WTC11 (cell line): ENCODE results near the gene TBX10. TPM values are rescaled to one million over a fixed set of nuclear protein-coding genes. Genes with fewer than 3 reads are reported as not detected.

Source experiments
- ATAC-seq: fragments of 200-7000 bp; cut with Tn5 transposase; 2 replicates; pipeline ENCODE4 v1.10.0; 2021; ENCODE audit warnings: mild to moderate bottlenecking, moderate library complexity
- CTCF ChIA-PET: fragments of 300-600 bp; sonication (Branson Sonifier 250); formaldehyde crosslinking; loops from one replicate; lab custom pipeline; 2021; ENCODE audit warnings: antibody characterized with exemption; lab: Charles Lee
- POLR2A ChIA-PET: fragments of 350-600 bp; sonication (Branson Sonifier 250); formaldehyde crosslinking; loops from one replicate; lab custom pipeline; 2021; ENCODE audit warnings: antibody characterized with exemption; lab: Charles Lee
- DNase-seq: peaks from one replicate; pipeline ENCODE4 v3.0.0; 2021; ENCODE audit warnings: low spot score
- H3K27ac Mint-ChIP-seq: 2 replicates; pipeline ENCODE4 v1.8.0; 2021; ENCODE audit warnings: mixed read lengths
- H3K27me3 Mint-ChIP-seq: 2 replicates; pipeline ENCODE4 v1.8.0; 2021; ENCODE audit warnings: low read depth, mild to moderate bottlenecking, moderate library complexity, mixed read lengths
- H3K36me3 Mint-ChIP-seq: 2 replicates; pipeline ENCODE4 v1.8.0; 2021; ENCODE audit warnings: mixed read lengths
- H3K4me1 Mint-ChIP-seq: 2 replicates; pipeline ENCODE4 v1.8.0; 2022; ENCODE audit warnings: mixed read lengths
- H3K4me3 Mint-ChIP-seq: 2 replicates; pipeline ENCODE4 v1.8.0; 2021; ENCODE audit warnings: mild to moderate bottlenecking, moderate library complexity, mixed read lengths
- H3K9me3 Mint-ChIP-seq: 2 replicates; pipeline ENCODE4 v1.8.0; 2021; ENCODE audit warnings: mixed read lengths
- ESRRA ChIP-seq: sonication (generic); formaldehyde crosslinking; IDR thresholded peaks from 2 replicates; pipeline ENCODE4 v1.8.1; 2022; ENCODE audit warnings: mild to moderate bottlenecking, missing genetic modification reagents, borderline replicate concordance
- HMGA2 ChIP-seq: fragments of 250-450 bp; sonication (Bioruptor Pico); IDR thresholded peaks from 2 replicates; pipeline ENCODE4 v1.4.0; 2021; ENCODE audit warnings: mild to moderate bottlenecking, moderate library complexity
- NFYB ChIP-seq: sonication (generic); formaldehyde crosslinking; conservative IDR thresholded peaks from 2 replicates; pipeline ENCODE4 v1.8.0; 2022; ENCODE audit warnings: low read depth, missing genetic modification reagents
- NR1H2 ChIP-seq: sonication (generic); formaldehyde crosslinking; IDR thresholded peaks from 2 replicates; pipeline ENCODE4 v1.9.0; 2021; ENCODE audit warnings: mild to moderate bottlenecking, moderate library complexity, missing genetic modification reagents
- SMAD4 ChIP-seq: sonication (generic); formaldehyde crosslinking; IDR thresholded peaks from 2 replicates; pipeline ENCODE4 v1.8.0; 2022; ENCODE audit warnings: mild to moderate bottlenecking, missing genetic modification reagents
- TCF7 ChIP-seq: sonication (generic); formaldehyde crosslinking; IDR thresholded peaks from 2 replicates; pipeline ENCODE4 v1.8.0; 2022; ENCODE audit warnings: mild to moderate bottlenecking, low read depth, missing genetic modification reagents, moderate library complexity
- ZBTB21 ChIP-seq: sonication (generic); formaldehyde crosslinking; IDR thresholded peaks from 2 replicates; pipeline ENCODE4 v1.8.1; 2023; ENCODE audit warnings: mild to moderate bottlenecking, missing genetic modification reagents, borderline replicate concordance
- ZNF232 ChIP-seq: sonication (generic); formaldehyde crosslinking; IDR thresholded peaks from 2 replicates; pipeline ENCODE4 v1.8.0; 2022; ENCODE audit warnings: mild to moderate bottlenecking, missing genetic modification reagents
- total RNA-seq: library from RNA; stranded (reverse); gene quantifications from 3 replicates; pipeline ENCODE4 v1.2.3, GENCODE V29; 2021
- TF ChIP-seq, protein P1 (sequence below): fragments of 250-450 bp; sonication (Bioruptor Pico); IDR thresholded peaks from 2 replicates; pipeline ENCODE4 v2.1.2; 2022; ENCODE audit warnings: mild to moderate bottlenecking, moderate library complexity
- TF ChIP-seq, protein P2 (sequence below): sonication (generic); formaldehyde crosslinking; IDR thresholded peaks from 2 replicates; pipeline ENCODE4 v1.8.1; 2023; ENCODE audit warnings: mild to moderate bottlenecking, missing genetic modification reagents
- TF ChIP-seq, protein P3 (sequence below): sonication (generic); formaldehyde crosslinking; IDR thresholded peaks from 2 replicates; pipeline ENCODE4 v1.8.1; 2022; ENCODE audit warnings: mild to moderate bottlenecking, missing genetic modification reagents, moderate library complexity, borderline replicate concordance
- TF ChIP-seq, protein P4 (sequence below): sonication (generic); formaldehyde crosslinking; conservative IDR thresholded peaks from 2 replicates; pipeline ENCODE4 v1.8.1; 2022; ENCODE audit warnings: mild to moderate bottlenecking, missing genetic modification reagents
- TF ChIP-seq, protein P5 (sequence below): sonication (generic); formaldehyde crosslinking; IDR thresholded peaks from 2 replicates; pipeline ENCODE4 v1.8.1; 2023; ENCODE audit warnings: mild to moderate bottlenecking, missing genetic modification reagents, moderate library complexity
- TF ChIP-seq, protein P6 (sequence below): sonication (generic); formaldehyde crosslinking; IDR thresholded peaks from 2 replicates; pipeline ENCODE4 v1.8.1; 2022; ENCODE audit warnings: low read depth, missing genetic modification reagents, borderline replicate concordance
- TF ChIP-seq, protein P7 (sequence below): sonication (generic); formaldehyde crosslinking; IDR thresholded peaks from 2 replicates; pipeline ENCODE4 v1.8.0; 2022; ENCODE audit warnings: mild to moderate bottlenecking, missing genetic modification reagents

The TBX10 gene
- total RNA-seq, 1 experiment from 2014 or later, result not detected

DNA sequence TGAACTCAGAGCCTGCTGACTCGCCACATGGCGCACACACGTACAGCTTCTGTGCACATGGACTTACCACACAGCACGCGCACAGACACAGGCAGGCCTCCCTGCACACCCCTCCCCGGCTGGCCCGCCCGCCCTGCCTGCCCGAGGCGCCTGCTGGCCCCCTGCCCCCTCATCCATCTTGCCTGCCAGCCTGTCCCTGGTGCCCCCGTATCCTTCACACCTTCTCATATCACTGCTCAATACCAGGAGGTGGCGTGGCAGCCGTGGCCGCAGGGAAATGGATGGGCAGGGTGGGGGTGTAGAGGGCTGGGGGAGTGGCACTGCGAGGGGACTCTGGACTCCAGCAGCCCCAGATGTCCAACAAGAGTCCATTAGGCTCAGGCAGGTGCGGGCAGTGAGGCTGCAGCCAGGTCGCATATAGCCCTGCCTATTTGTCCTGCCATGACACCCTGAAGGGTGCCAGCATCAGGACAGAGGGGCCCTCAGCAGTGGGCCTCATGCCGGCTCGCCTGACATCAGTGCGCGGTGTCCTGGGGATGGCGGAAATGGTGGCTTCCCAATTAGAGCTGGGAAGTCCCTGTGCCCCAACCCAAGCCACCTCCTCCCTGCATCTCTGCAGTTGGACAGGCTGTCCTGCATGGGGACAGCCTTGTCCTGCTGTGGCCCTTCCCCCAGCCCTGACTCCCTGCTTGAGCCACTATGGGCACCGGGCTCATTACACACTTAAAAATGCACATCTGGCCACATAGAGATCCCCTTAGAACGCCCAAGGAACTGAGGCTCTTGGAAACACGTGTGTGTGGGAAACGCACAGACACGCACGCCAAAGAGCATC, 2.0 kb upstream of the TBX10 start (continued):
- TF ChIP-seq, protein P1, sequence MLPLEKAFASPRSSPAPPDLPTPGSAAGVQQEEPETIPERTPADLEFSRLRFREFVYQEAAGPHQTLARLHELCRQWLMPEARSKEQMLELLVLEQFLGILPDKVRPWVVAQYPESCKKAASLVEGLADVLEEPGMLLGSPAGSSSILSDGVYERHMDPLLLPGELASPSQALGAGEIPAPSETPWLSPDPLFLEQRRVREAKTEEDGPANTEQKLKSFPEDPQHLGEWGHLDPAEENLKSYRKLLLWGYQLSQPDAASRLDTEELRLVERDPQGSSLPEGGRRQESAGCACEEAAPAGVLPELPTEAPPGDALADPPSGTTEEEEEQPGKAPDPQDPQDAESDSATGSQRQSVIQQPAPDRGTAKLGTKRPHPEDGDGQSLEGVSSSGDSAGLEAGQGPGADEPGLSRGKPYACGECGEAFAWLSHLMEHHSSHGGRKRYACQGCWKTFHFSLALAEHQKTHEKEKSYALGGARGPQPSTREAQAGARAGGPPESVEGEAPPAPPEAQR (CRISPR knock-in tag), result no peak
- no peak for TF ChIP-seq TCF7 (CRISPR knock-in tag)
- TF ChIP-seq, protein P2, sequence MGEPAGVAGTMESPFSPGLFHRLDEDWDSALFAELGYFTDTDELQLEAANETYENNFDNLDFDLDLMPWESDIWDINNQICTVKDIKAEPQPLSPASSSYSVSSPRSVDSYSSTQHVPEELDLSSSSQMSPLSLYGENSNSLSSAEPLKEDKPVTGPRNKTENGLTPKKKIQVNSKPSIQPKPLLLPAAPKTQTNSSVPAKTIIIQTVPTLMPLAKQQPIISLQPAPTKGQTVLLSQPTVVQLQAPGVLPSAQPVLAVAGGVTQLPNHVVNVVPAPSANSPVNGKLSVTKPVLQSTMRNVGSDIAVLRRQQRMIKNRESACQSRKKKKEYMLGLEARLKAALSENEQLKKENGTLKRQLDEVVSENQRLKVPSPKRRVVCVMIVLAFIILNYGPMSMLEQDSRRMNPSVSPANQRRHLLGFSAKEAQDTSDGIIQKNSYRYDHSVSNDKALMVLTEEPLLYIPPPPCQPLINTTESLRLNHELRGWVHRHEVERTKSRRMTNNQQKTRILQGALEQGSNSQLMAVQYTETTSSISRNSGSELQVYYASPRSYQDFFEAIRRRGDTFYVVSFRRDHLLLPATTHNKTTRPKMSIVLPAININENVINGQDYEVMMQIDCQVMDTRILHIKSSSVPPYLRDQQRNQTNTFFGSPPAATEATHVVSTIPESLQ (CRISPR knock-in tag), result no peak
- TF ChIP-seq, protein P3, sequence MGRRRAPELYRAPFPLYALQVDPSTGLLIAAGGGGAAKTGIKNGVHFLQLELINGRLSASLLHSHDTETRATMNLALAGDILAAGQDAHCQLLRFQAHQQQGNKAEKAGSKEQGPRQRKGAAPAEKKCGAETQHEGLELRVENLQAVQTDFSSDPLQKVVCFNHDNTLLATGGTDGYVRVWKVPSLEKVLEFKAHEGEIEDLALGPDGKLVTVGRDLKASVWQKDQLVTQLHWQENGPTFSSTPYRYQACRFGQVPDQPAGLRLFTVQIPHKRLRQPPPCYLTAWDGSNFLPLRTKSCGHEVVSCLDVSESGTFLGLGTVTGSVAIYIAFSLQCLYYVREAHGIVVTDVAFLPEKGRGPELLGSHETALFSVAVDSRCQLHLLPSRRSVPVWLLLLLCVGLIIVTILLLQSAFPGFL (CRISPR knock-in tag), result no peak
- no peak for TF ChIP-seq ESRRA (CRISPR knock-in tag)
- no peak for TF ChIP-seq ZNF232 (CRISPR knock-in tag)
- no peak for TF ChIP-seq NFYB
- TF ChIP-seq HMGA2, result no peak
- TF ChIP-seq ZBTB21 (CRISPR knock-in tag), result no peak
- TF ChIP-seq NR1H2 (CRISPR knock-in tag), result no peak
- TF ChIP-seq SMAD4 (CRISPR knock-in tag), result no peak

DNA sequence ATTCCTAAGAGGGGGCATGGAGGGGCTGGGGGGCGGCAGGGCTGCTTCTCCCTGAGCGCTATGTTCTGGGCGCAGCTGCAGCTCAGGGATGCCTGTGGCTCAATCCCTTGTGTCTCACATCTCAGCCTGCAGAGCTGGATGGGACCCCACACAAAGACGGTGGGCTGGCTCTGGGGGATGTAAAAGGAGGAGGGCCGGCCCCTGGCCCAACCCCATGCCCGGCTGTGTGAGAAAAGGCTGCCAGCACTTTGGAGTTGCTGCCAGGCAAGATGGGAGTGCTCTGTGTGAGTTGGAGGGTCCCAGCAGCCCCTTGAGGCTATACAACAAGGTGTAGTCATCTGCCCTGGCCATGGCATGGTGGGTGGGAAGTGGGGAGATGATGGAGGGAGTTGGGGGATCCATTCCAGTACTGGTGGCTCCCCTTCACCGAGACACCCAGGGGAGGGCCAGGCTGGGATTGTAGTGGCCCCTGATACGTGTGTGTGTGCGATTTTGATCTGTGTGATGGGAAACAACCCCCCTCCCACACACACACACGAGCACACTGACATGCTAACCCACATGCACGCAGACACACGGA, 1.3 kb upstream of the TBX10 start:
- CTCF ChIA-PET, result interaction anchor here (0.6 to 4.5 kb wide), 6 partner anchors 11 to 60 kb away, joined by 3 to 43 read pairs (median 4); partner anchors contain the start of genes ALDH3B2 and NUDT8
- H3K36me3 Mint-ChIP-seq, result no peaks in the 10 kb centered on the region
- ATAC-seq, result no peak
- peaks cover 2% of the 10 kb centered on the region for H3K4me1 Mint-ChIP-seq
- POLR2A ChIA-PET, result no interaction called here
- H3K4me3 Mint-ChIP-seq, result no peak overlapping the region
- DNase-seq, result peak; percentile 7
- TF ChIP-seq, protein P4, sequence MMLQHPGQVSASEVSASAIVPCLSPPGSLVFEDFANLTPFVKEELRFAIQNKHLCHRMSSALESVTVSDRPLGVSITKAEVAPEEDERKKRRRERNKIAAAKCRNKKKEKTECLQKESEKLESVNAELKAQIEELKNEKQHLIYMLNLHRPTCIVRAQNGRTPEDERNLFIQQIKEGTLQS (CRISPR knock-in tag), result no peak
- TF ChIP-seq, protein P5, sequence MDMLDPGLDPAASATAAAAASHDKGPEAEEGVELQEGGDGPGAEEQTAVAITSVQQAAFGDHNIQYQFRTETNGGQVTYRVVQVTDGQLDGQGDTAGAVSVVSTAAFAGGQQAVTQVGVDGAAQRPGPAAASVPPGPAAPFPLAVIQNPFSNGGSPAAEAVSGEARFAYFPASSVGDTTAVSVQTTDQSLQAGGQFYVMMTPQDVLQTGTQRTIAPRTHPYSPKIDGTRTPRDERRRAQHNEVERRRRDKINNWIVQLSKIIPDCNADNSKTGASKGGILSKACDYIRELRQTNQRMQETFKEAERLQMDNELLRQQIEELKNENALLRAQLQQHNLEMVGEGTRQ (CRISPR knock-in tag), result no peak
- TF ChIP-seq, protein P6, sequence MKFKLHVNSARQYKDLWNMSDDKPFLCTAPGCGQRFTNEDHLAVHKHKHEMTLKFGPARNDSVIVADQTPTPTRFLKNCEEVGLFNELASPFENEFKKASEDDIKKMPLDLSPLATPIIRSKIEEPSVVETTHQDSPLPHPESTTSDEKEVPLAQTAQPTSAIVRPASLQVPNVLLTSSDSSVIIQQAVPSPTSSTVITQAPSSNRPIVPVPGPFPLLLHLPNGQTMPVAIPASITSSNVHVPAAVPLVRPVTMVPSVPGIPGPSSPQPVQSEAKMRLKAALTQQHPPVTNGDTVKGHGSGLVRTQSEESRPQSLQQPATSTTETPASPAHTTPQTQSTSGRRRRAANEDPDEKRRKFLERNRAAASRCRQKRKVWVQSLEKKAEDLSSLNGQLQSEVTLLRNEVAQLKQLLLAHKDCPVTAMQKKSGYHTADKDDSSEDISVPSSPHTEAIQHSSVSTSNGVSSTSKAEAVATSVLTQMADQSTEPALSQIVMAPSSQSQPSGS (CRISPR knock-in tag), result no peak
- TF ChIP-seq, protein P7, sequence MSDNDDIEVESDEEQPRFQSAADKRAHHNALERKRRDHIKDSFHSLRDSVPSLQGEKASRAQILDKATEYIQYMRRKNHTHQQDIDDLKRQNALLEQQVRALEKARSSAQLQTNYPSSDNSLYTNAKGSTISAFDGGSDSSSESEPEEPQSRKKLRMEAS (CRISPR knock-in tag), result no peak
- peaks cover 3% of the 10 kb centered on the region; the same call in 1 of the 2 replicates for H3K9me3 Mint-ChIP-seq
- H3K27me3 Mint-ChIP-seq, result peaks cover 30% of the 10 kb centered on the region
- H3K27ac Mint-ChIP-seq, result no peak overlapping the region
